Panc1 (cell line): ENCODE data around the gene PPP1R1C. TPM values are rescaled to one million over a fixed set of nuclear protein-coding genes. Genes with fewer than 3 reads are reported as not detected.
"Not testable (repeated sequence)": the region's sequence is repeated elsewhere in the genome, so short reads cannot be mapped to it uniquely, and the experiment has no call there.

Experiments used
- ATAC-seq: fragments of 200-7000 bp; cut with Tn5 transposase; 2 replicates; pipeline ENCODE4 v1.9.1; 2020; ENCODE audit warnings: mild to moderate bottlenecking, moderate library complexity
- BruUV-seq: library from RNA; stranded (reverse); fragments of 400-500 nt; replicated peaks from 2 replicates; lab custom pipeline; 2021; lab: Mats Ljungman, UMichigan
- CTCF ChIA-PET: fragments of 300-600 bp; sonication (Branson Sonifier 250); formaldehyde crosslinking; loops from one replicate; lab custom pipeline; 2022; ENCODE audit warnings: antibody characterized with exemption; lab: Charles Lee
- POLR2A ChIA-PET: fragments of 300-600 bp; sonication (Branson Sonifier 250); formaldehyde crosslinking; loops from one replicate; lab custom pipeline; 2022; ENCODE audit warnings: antibody characterized with exemption; lab: Charles Lee
- DNase-seq: peaks from one replicate; pipeline ENCODE4 v3.0.0-alpha.2; 2010; ENCODE audit warnings: low read depth, low spot score
- H3K27ac ChIP-seq: 2 replicates; pipeline ENCODE4 v1.5.1; 2011; ENCODE audit warnings: mild to moderate bottlenecking, low read length, inconsistent platforms
- H3K27me3 ChIP-seq: fragments of 200-500 bp; sonication (Bioruptor generic); 2 replicates; pipeline ENCODE4 v1.6.0; 2014; ENCODE audit warnings: low read length, inconsistent platforms; ENCODE audit not compliant: control insufficient read depth, insufficient read depth
- H3K36me3 ChIP-seq: fragments of 200-500 bp; sonication (Bioruptor generic); 2 replicates; pipeline ENCODE4 v1.5.1; 2014; ENCODE audit warnings: inconsistent platforms, mild to moderate bottlenecking, low read length, moderate library complexity; ENCODE audit not compliant: control insufficient read depth, insufficient read depth
- H3K4me1 ChIP-seq: 2 replicates; pipeline ENCODE4 v1.5.1; 2011; ENCODE audit warnings: inconsistent platforms, mild to moderate bottlenecking, low read length, moderate library complexity; ENCODE audit not compliant: control insufficient read depth, insufficient read depth
- H3K4me3 ChIP-seq, 2 experiments: 2 replicates each; pipeline ENCODE4 v1.5.1; 2011 to 2012; ENCODE audit warnings: low read depth in 2 of 2, low read length in 2 of 2, mild to moderate bottlenecking in 2 of 2, inconsistent platforms in 1 of 2, moderate library complexity in 1 of 2
- H3K9me3 ChIP-seq: fragments of 200-500 bp; sonication (Bioruptor generic); 2 replicates; pipeline ENCODE4 v1.5.1; 2014; ENCODE audit warnings: low read depth, mild to moderate bottlenecking, inconsistent platforms, low read length, moderate library complexity; ENCODE audit not compliant: control insufficient read depth, insufficient read depth
- CTCF ChIP-seq: fragments of 450-650 bp; IDR thresholded peaks from 2 replicates; pipeline ENCODE4 v1.5.1; 2017; ENCODE audit warnings: mild to moderate bottlenecking
- POLR2AphosphoS5 ChIP-seq: IDR thresholded peaks from 2 replicates; pipeline ENCODE4 v1.6.1; 2012; ENCODE audit warnings: mild to moderate bottlenecking, low read depth, low read length, moderate library complexity
- REST ChIP-seq, 2 experiments: IDR thresholded peaks; 2 replicates each; pipeline ENCODE4 v1.6.1; 2011 to 2012; ENCODE audit warnings: low read depth in 2 of 2, control low read depth in 1 of 2, low read length in 1 of 2, mild to moderate bottlenecking in 1 of 2, moderate library complexity in 1 of 2; ENCODE audit not compliant: insufficient read depth in 1 of 2
- SIN3A ChIP-seq: IDR thresholded peaks from 2 replicates; pipeline ENCODE4 v1.6.1; 2012; ENCODE audit warnings: low read depth, mild to moderate bottlenecking, low read length, moderate library complexity, borderline replicate concordance; ENCODE audit not compliant: insufficient read depth
- TCF7L2 ChIP-seq: IDR thresholded peaks from 2 replicates; pipeline ENCODE4 v1.6.1; 2011; ENCODE audit warnings: mild to moderate bottlenecking, low read depth, low read length, inconsistent platforms
- in situ Hi-C: cut with HindIII; loops from 2 replicates; pipeline ENCODE4 v1.10.0; 2016; ENCODE audit warnings: low sequenced_read_pairs, low pct_unique_long_range_greater_than_20kb
- intact Hi-C: fragments of 100-400 bp; cut with micrococcal nuclease; formaldehyde crosslinking; loops from one replicate; pipeline ENCODE4 v1.10.0; 2022; ENCODE audit not compliant: unreplicated experiment
- total RNA-seq: library from RNA; stranded (reverse); gene quantifications from one replicate; pipeline ENCODE4 v1.2.1, GENCODE V29; 2021; ENCODE audit not compliant: unreplicated experiment

PPP1R1C gene
- total RNA-seq, 1 experiment from 2014 or later: 2.6 TPM

GRCh38 chr2:181955010-181955409 lies 30.6 kb upstream of the PPP1R1C start:
- in situ Hi-C loops: no loop called here
- Histone ChIP-seq H3K27ac (peak overlapping the region; percentile 81), H3K27me3 (no peaks in the 10 kb centered on the region), H3K9me3 (no peaks in the 10 kb centered on the region), H3K4me3 (peak overlapping the region in 1 of 2 experiments; percentile 42; a peak in 3 of 4 replicates), H3K4me1 (peaks cover 11% of the 10 kb centered on the region; the same call in 1 of the 2 replicates), H3K36me3 (no peaks in the 10 kb centered on the region)
- intact Hi-C loops: no loop called here
- ChIA-PET CTCF (no interaction called here), POLR2A (no interaction called here)
- DNase-seq (peak; percentile 32), ATAC-seq (peak; percentile 29; the same call in 1 of the 2 replicates)
- TF ChIP-seq TCF7L2: no peak
- TF ChIP-seq REST (IDR thresholded peaks at IDR 0.05; ENCODE audit: insufficient read depth in 1 of 2, low read depth in 2 of 2, low read length in 1 of 2): no peak
- TF ChIP-seq CTCF: no peak
- no peak for TF ChIP-seq SIN3A
- no peak for TF ChIP-seq POLR2AphosphoS5
- BruUV-seq: no TSS peak

- H3K27me3 ChIP-seq, H3K27ac ChIP-seq, POLR2A ChIA-PET, CTCF ChIA-PET, H3K9me3 ChIP-seq, ATAC-seq, BruUV-seq, DNase-seq, H3K4me3 ChIP-seq, H3K36me3 ChIP-seq, intact Hi-C loops, in situ Hi-C loops: not testable (repeated sequence)
- peaks cover 11% of the 10 kb centered on the region; the same call in 1 of the 2 replicates for H3K4me1 ChIP-seq
Observed at GRCh38 chr2:181955866-181956265, 29.8 kb upstream of the PPP1R1C start.

- intact Hi-C loops (no loop called here), in situ Hi-C loops (no loop called here)
- no TSS peak for BruUV-seq
- ATAC-seq: no peak
- ChIA-PET POLR2A (no interaction called here), CTCF (no interaction called here)
- Histone ChIP-seq H3K27me3 (no peaks in the 10 kb centered on the region), H3K27ac (no peak overlapping the region), H3K4me3 (no peak overlapping the region), H3K4me1 (peaks cover 11% of the 10 kb centered on the region; the same call in 1 of the 2 replicates), H3K36me3 (no peaks in the 10 kb centered on the region), H3K9me3 (no peaks in the 10 kb centered on the region)
- TF ChIP-seq REST (IDR thresholded peaks at IDR 0.05; ENCODE audit: insufficient read depth in 1 of 2, low read depth in 2 of 2, low read length in 1 of 2) (no peak), SIN3A (no peak), POLR2AphosphoS5 (no peak), CTCF (no peak), TCF7L2 (no peak)
- no peak for DNase-seq
Observed at GRCh38 chr2:181957668-181958067, 28.0 kb upstream of the PPP1R1C start.
